Lung (tissue), 12 donors: Measurements from ENCODE around the gene PPIE. TPM values are rescaled to one million over a fixed set of nuclear protein-coding genes. Genes with fewer than 3 reads are reported as not detected.
A peak's percentile ranks its signal among the peaks of the same experiment; 100 is the strongest.

Experiments
- ATAC-seq: fragments of 200-7000 bp; cut with Tn5 transposase; one replicate; pipeline ENCODE4 v1.9.1; 2020; ENCODE audit warnings: moderate number of reproducible peaks; ENCODE audit not compliant: insufficient read depth, low FRiP score
- DNase-seq, 3 donors: peaks; one replicate each; pipeline ENCODE4 v3.0.0-alpha.2; 2013 to 2017
- H3K27ac ChIP-seq, 2 donors: one replicate each; pipeline ENCODE4 v1.5.1; 2013; ENCODE audit warnings: mild to moderate bottlenecking in 2 of 2, moderate library complexity in 2 of 2, control low read depth in 1 of 2, inconsistent platforms in 1 of 2, low read depth in 1 of 2, low read length in 1 of 2
- H3K27me3 ChIP-seq, 3 donors: one replicate each; pipeline ENCODE4 v1.5.1; 2013; ENCODE audit warnings: low read length in 2 of 3; ENCODE audit not compliant: control insufficient read depth in 3 of 3, insufficient read depth in 3 of 3
- H3K36me3 ChIP-seq, 4 donors: one replicate each; pipeline ENCODE4 v1.5.1; 2013; ENCODE audit warnings: low read length in 4 of 4, mild to moderate bottlenecking in 1 of 4, moderate library complexity in 1 of 4; ENCODE audit not compliant: control insufficient read depth in 4 of 4, insufficient read depth in 4 of 4
- H3K4me1 ChIP-seq, 5 donors: one replicate each; pipeline ENCODE4 v1.5.1; 2013; ENCODE audit warnings: low read length in 5 of 5, mild to moderate bottlenecking in 2 of 5, moderate library complexity in 1 of 5; ENCODE audit not compliant: control insufficient read depth in 5 of 5, insufficient read depth in 5 of 5
- H3K4me3 ChIP-seq: one replicate; pipeline ENCODE4 v1.5.1; 2013; ENCODE audit warnings: mild to moderate bottlenecking, control low read depth, moderate library complexity
- H3K9ac ChIP-seq, 2 donors: one replicate each; pipeline ENCODE4 v1.5.1; 2013; ENCODE audit warnings: low read length in 2 of 2, control low read depth in 1 of 2; ENCODE audit not compliant: insufficient read depth in 1 of 2
- H3K9me3 ChIP-seq, 4 donors: one replicate each; pipeline ENCODE4 v1.5.1; 2013; ENCODE audit warnings: low read length in 3 of 4, mild to moderate bottlenecking in 1 of 4, moderate library complexity in 1 of 4; ENCODE audit not compliant: control insufficient read depth in 4 of 4, insufficient read depth in 3 of 4
- CTCF ChIP-seq: IDR thresholded peaks from 2 replicates; pipeline ENCODE4 v1.5.1; 2012; ENCODE audit warnings: mild to moderate bottlenecking; ENCODE audit errors: control extremely low read depth, extremely low read depth
- WGBS, 2 donors: extraction: QIAGEN DNeasy Blood & Tissue Kit; methylation state at CpG; one replicate each; pipeline ENCODE4 v1.1.7; 2013; 5-methylcytosine and 5-hydroxymethylcytosine counted together
- polyA plus RNA-seq, 2 donors: library from polyadenylated mRNA; stranded (reverse); fragments of 200-250 nt; gene quantifications; one replicate each; pipeline ENCODE4 v1.2.1, GENCODE V29; 2013
- total RNA-seq, 2 donors: library from RNA; depleted of rRNA in 1 of 2; stranded (reverse); fragments of >200 nt in 1 of 2; gene quantifications; one replicate each; pipeline ENCODE4 v1.2.1, GENCODE V29; 2014 to 2021
- donor health status: control.
- donor health status: control.
- donor health status: Bipolar disorder and iron deficiency.
- donor health status: healthy.
- donor health status: DM: yes; HTN: yes; CAD: no.

PPIE gene
- total and polyA plus RNA-seq, 4 donors, result 30.5 to 55.5 (median 44.3) TPM

DNA sequence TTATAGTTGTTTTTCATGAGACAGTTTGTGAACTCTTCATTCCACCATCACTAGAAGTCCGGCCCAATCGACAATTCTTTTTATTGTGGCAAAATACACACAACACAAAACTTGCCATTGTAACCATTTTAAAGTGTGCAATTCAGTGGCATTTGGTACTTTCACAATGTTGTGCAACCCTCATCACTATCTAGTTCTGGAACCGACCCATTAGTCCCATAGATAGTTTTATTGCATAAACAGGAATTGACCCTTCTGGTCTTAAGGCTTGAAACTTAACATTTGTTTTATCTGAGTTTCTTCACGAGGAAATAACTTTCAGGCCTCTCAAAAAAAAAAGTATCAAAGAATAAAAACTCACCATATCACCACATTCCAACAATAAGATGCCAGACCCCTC, 8.8 kb upstream of the PPIE start:
- no peak for TF ChIP-seq CTCF
- Histone ChIP-seq H3K4me1 (peaks cover 0 to 3% (median 0%) of the 10 kb centered on the region in 5 donors), H3K27ac (no peak overlapping the region), H3K4me3 (no peak overlapping the region), H3K9me3 (no peaks in the 10 kb centered on the region), H3K9ac (no peak overlapping the region), H3K36me3 (no peaks in the 10 kb centered on the region), H3K27me3 (peaks cover 0 to 31% (median 28%) of the 10 kb centered on the region in 3 donors)
- DNase-seq, result peak in 1 of 3 donors; percentile 31
- no peak for ATAC-seq
- WGBS, 2 donors, result 47 to 53% methylated on average over 4 of the region's 4 CpGs

DNA sequence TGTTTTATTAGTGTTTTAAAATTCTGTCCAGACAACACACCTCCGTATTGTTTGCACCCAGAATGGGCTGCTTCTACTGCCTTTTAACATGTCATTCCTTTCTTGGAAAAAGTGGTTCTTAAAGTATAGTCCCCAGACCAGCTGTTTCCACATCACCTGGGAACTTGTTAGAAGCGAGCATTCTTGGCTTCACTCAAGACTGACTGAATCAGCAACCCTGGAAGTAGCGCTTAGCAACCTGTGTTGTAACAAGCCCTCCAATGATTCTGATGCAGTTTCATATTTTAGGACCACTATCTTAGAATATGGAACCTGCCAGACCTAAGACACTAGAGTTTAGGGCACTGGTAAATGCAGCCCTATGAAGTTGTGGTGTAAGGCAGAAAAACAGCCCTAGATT, 6.0 kb upstream of the PPIE start:
- WGBS, 2 donors, result 51 to 59% methylated on average over 3 of the region's 3 CpGs
- no peaks in the 10 kb centered on the region for H3K36me3 ChIP-seq
- peak in 1 of 3 donors; percentile 13 for DNase-seq
- no peak overlapping the region for H3K27ac ChIP-seq
- ATAC-seq, result no peak
- no peak for TF ChIP-seq CTCF
- no peak overlapping the region for H3K9ac ChIP-seq
- H3K4me3 ChIP-seq, result no peak overlapping the region
- peaks cover 0 to 3% (median 0%) of the 10 kb centered on the region in 5 donors for H3K4me1 ChIP-seq
- no peaks in the 10 kb centered on the region for H3K9me3 ChIP-seq
- peaks cover 0 to 16% (median 6%) of the 10 kb centered on the region in 3 donors for H3K27me3 ChIP-seq

- Histone ChIP-seq H3K4me3 (no peak overlapping the region), H3K36me3 (no peaks in the 10 kb centered on the region), H3K27ac (no peak overlapping the region), H3K4me1 (peaks cover 0 to 3% (median 0%) of the 10 kb centered on the region in 5 donors), H3K27me3 (peaks cover 0 to 11% (median 2%) of the 10 kb centered on the region in 3 donors), H3K9ac (no peak overlapping the region), H3K9me3 (no peaks in the 10 kb centered on the region)
- DNase-seq (no peak), ATAC-seq (no peak)
- TF ChIP-seq CTCF, result no peak
- 56 to 72% methylated on average over 7 of the region's 7 CpGs for WGBS, 2 donors
These were observed 5.5 kb upstream of the PPIE start for GRCh38 chr1:39733161-39733560.

DNA sequence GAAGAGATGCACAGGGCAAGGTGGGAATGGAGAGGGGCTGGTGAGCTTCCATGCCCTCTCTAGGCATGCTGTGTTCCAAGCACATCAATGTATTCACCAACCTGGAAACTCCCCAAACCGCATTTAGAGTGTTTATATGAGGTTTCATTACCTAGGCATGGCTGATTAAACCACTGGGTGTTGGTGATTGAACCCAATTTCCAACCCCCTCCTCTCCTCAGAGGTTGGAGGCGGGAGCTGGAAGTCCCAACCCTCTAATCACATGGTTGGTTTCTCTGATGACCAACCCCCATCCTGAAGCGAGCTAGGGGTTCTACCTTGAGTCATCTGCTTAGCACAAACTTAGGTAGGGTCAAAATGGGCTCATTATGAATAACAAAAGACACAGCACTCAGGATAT, 3.0 kb upstream of the PPIE start:
- ATAC-seq, result no peak
- no peak overlapping the region for H3K9ac ChIP-seq
- no peaks in the 10 kb centered on the region for H3K9me3 ChIP-seq
- peaks cover 4 to 13% (median 7%) of the 10 kb centered on the region in 5 donors for H3K4me1 ChIP-seq
- H3K36me3 ChIP-seq, result peaks cover 0 to 2% (median 0%) of the 10 kb centered on the region in 4 donors
- peaks cover 0 to 6% (median 0%) of the 10 kb centered on the region in 3 donors for H3K27me3 ChIP-seq
- no peak overlapping the region for H3K4me3 ChIP-seq
- DNase-seq, result no peak
- H3K27ac ChIP-seq, result no peak overlapping the region
- TF ChIP-seq CTCF, result no peak
- WGBS, 2 donors, result 73 to 84% methylated on average over 3 of the region's 3 CpGs
